Tibial nerve (tissue), 4 donors: ENCODE measurements around the gene KRTAP10-1.

Experiments used
- CTCF ChIP-seq, 5 experiments: fragments of 200-600 bp in 3 of 5; fragments of 450-650 bp in 2 of 5; sonication (generic) in 3 of 5; IDR thresholded peaks; one replicate each; pipeline ENCODE4 v1.5.1; 2016 to 2019; ENCODE audit warnings: antibody characterized with exemption in 5 of 5, mild to moderate bottlenecking in 3 of 5, moderate library complexity in 2 of 5
- EP300 ChIP-seq, 2 donors: sonication (generic); formaldehyde crosslinking; IDR thresholded peaks; one replicate each; pipeline ENCODE4 v1.6.1; 2017; ENCODE audit warnings: antibody characterized with exemption in 2 of 2, mild to moderate bottlenecking in 1 of 2

- TF ChIP-seq CTCF (IDR thresholded peaks at IDR 0.05) (no peak), EP300 (IDR thresholded peaks at IDR 0.05) (no peak)
Observed at GRCh38 chr21:44571296-44571695, 31.3 kb upstream of the KRTAP10-1 start.
